Measurements from ENCODE around the gene ARNT2. TPM values are rescaled to one million over a fixed set of nuclear protein-coding genes. Genes with fewer than 3 reads are reported as not detected.

ARNT2 gene
- total RNA-seq, 1 donor from 2014 or later, result 2.1 TPM

DNA sequence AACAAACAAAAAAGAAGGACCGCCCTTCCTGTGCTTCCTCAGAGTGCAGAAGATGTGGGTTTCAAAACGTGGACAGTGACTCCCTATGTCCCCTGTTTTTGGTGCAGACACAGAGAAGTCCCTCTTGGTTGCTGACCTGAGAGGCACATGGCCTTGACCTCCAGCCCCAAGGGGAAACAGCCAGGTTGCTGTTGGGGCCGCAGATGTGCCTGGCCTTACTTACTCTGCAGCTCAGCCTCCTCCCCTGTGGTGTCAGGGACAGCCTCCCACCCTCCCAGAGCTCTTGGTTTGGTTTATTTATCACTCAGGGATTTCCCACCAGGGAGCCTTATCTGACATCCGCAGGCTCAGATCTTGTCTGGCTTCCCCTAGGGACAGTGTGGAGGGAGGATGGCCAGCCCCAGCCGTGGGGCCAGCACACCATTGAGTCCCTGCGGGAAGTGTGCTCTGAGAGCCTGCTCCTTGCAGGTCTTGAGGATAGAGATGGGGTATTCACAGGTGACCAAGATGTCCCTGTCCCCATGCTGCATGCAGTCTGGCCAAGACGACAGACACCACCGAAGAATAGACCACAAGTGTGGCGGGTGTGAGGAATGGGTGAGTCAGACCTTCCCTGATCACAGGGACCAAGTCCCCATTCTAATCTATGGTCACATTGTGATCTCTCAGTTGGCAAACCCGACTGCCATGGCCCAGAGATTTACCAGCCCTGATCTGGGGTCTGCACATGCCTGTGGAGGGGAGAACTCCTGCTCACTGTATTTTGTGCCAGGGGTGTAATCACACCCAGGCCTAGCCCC, 156.6 kb downstream of the ARNT2 start:
- no peak overlapping the region for H3K4me3 ChIP-seq (ENCODE audit: low read length in 3 of 3)
- H3K9ac ChIP-seq (ENCODE audit: low read depth in 1 of 3, low read length in 3 of 3), result no peak overlapping the region
- H3K4me1 ChIP-seq (ENCODE audit: control insufficient read depth in 3 of 3, insufficient read depth in 3 of 3, low read length in 3 of 3), result no peaks in the 10 kb centered on the region
- peaks cover 0 to 2% (median 0%) of the 10 kb centered on the region in 3 donors for H3K36me3 ChIP-seq (ENCODE audit: control insufficient read depth in 3 of 3, insufficient read depth in 3 of 3, low read length in 3 of 3)
- H3K27ac ChIP-seq (ENCODE audit: low read depth, low read length), result no peak overlapping the region
- H3K27me3 ChIP-seq (ENCODE audit: control insufficient read depth in 3 of 3, insufficient read depth in 3 of 3, low read length in 3 of 3), result no peaks in the 10 kb centered on the region
- no peaks in the 10 kb centered on the region for H3K9me3 ChIP-seq (ENCODE audit: control insufficient read depth in 3 of 3, low read length in 3 of 3)

DNA sequence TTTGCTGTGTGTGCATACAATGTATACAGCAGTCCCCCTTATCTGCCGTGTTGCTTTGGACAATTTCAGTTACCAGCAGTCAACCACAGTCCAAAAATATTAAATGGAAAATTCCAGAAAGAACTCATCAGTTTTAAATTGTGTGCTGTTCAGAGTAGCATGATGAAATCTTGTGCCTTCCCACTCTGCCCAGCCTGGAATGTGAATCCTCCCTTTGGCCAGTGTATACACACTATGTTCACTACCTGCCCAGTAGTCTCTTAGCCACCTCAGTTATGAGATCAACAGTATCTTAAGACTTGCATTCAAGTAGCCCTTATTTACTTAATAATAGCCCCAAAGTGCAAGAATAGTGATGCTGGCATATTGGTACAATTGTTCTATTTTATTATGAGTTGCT, 157.3 kb downstream of the ARNT2 start:
- no peaks in the 10 kb centered on the region for H3K9me3 ChIP-seq (ENCODE audit: control insufficient read depth in 3 of 3, low read length in 3 of 3)
- no peak overlapping the region for H3K9ac ChIP-seq (ENCODE audit: low read depth in 1 of 3, low read length in 3 of 3)
- H3K27ac ChIP-seq (ENCODE audit: low read depth, low read length), result peak overlapping the region; percentile 12
- no peak overlapping the region for H3K4me3 ChIP-seq (ENCODE audit: low read length in 3 of 3)
- H3K36me3 ChIP-seq (ENCODE audit: control insufficient read depth in 3 of 3, insufficient read depth in 3 of 3, low read length in 3 of 3), result peaks cover 0 to 2% (median 0%) of the 10 kb centered on the region in 3 donors
- no peaks in the 10 kb centered on the region for H3K4me1 ChIP-seq (ENCODE audit: control insufficient read depth in 3 of 3, insufficient read depth in 3 of 3, low read length in 3 of 3)
- no peaks in the 10 kb centered on the region for H3K27me3 ChIP-seq (ENCODE audit: control insufficient read depth in 3 of 3, insufficient read depth in 3 of 3, low read length in 3 of 3)

DNA sequence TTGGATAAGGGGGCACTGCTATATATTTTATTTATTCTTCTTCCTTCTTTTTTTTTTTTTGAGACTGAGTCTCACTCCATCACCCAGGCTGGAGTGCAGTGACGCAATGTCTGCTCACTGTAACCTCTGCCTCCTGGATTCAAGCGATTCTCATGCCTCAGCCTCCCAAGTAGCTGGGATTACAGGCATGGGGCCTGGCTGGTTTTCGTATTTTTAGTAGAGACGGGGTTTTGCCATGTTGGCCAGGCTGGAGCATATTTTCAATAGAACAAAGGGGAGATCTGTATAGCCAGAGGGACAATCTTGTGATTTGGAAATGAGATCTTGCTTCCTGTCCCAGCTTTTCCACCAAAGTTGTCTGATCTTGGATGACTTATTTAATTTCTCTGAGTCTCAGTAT, 157.9 kb downstream of the ARNT2 start:
- H3K4me1 ChIP-seq (ENCODE audit: control insufficient read depth in 3 of 3, insufficient read depth in 3 of 3, low read length in 3 of 3), result no peaks in the 10 kb centered on the region
- H3K27ac ChIP-seq (ENCODE audit: low read depth, low read length), result no peak overlapping the region
- H3K36me3 ChIP-seq (ENCODE audit: control insufficient read depth in 3 of 3, insufficient read depth in 3 of 3, low read length in 3 of 3), result peaks cover 0 to 2% (median 0%) of the 10 kb centered on the region in 3 donors
- no peak overlapping the region for H3K4me3 ChIP-seq (ENCODE audit: low read length in 3 of 3)
- H3K27me3 ChIP-seq (ENCODE audit: control insufficient read depth in 3 of 3, insufficient read depth in 3 of 3, low read length in 3 of 3), result no peaks in the 10 kb centered on the region
- H3K9me3 ChIP-seq (ENCODE audit: control insufficient read depth in 3 of 3, low read length in 3 of 3), result no peaks in the 10 kb centered on the region
- H3K9ac ChIP-seq (ENCODE audit: low read depth in 1 of 3, low read length in 3 of 3), result no peak overlapping the region

DNA sequence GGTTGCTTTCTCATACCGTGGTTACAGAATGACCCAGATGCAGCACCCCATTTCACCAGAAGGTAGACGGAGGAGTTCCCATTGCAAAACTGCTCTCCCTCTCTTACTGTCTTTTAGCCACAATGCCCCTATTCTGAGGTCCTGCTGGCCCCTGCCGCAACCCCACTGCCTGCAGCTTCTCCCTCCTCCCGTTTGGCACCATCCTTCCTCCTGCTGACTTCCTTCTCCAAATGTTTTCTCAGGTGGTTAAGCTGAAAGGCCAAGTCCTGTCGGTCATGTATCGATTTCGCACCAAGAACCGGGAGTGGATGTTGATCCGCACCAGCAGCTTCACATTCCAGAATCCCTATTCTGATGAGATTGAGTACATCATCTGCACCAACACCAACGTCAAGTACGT, 158.7 kb downstream of the ARNT2 start:
- no peak overlapping the region for H3K4me3 ChIP-seq (ENCODE audit: low read length in 3 of 3)
- H3K9ac ChIP-seq (ENCODE audit: low read depth in 1 of 3, low read length in 3 of 3), result no peak overlapping the region
- H3K9me3 ChIP-seq (ENCODE audit: control insufficient read depth in 3 of 3, low read length in 3 of 3), result no peaks in the 10 kb centered on the region
- H3K36me3 ChIP-seq (ENCODE audit: control insufficient read depth in 3 of 3, insufficient read depth in 3 of 3, low read length in 3 of 3), result peaks cover 0 to 3% (median 0%) of the 10 kb centered on the region in 3 donors
- no peak overlapping the region for H3K27ac ChIP-seq (ENCODE audit: low read depth, low read length)
- no peaks in the 10 kb centered on the region for H3K4me1 ChIP-seq (ENCODE audit: control insufficient read depth in 3 of 3, insufficient read depth in 3 of 3, low read length in 3 of 3)
- H3K27me3 ChIP-seq (ENCODE audit: control insufficient read depth in 3 of 3, insufficient read depth in 3 of 3, low read length in 3 of 3), result no peaks in the 10 kb centered on the region

DNA sequence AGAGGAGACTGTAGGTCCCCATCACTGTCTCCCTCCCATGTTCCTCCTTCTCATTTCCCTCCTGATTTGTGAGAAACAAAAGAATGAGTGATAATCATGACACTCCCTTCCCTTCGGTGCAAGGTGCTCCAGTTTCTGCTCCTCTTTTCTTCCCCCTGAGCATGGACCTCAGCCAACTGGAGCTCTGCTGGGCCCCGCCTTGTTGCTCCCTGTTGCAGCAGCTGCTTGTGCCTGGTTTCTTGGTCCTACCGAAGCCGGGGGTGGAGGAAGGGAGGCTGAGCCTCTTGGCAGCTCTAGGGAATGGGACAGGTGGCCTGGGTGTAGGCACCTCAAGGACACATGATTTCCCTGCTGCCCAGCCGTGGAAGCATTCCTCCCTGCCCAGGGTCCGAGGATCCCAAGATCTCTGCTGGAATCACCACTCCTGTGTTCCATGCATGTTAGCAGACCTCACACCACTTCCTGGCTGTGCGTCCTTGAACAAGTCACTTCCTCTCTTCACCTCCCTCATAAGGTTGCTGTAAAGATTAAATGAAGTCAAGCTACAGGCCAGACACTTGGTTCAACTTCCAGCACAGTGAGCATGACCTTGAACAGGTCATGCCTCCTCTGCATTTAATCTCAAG, 159.3 kb downstream of the ARNT2 start:
- no peak overlapping the region for H3K27ac ChIP-seq (ENCODE audit: low read depth, low read length)
- H3K4me3 ChIP-seq (ENCODE audit: low read length in 3 of 3), result no peak overlapping the region
- no peaks in the 10 kb centered on the region for H3K4me1 ChIP-seq (ENCODE audit: control insufficient read depth in 3 of 3, insufficient read depth in 3 of 3, low read length in 3 of 3)
- no peaks in the 10 kb centered on the region for H3K9me3 ChIP-seq (ENCODE audit: control insufficient read depth in 3 of 3, low read length in 3 of 3)
- peaks cover 0 to 3% (median 0%) of the 10 kb centered on the region in 3 donors for H3K36me3 ChIP-seq (ENCODE audit: control insufficient read depth in 3 of 3, insufficient read depth in 3 of 3, low read length in 3 of 3)
- H3K9ac ChIP-seq (ENCODE audit: low read depth in 1 of 3, low read length in 3 of 3), result no peak overlapping the region
- no peaks in the 10 kb centered on the region for H3K27me3 ChIP-seq (ENCODE audit: control insufficient read depth in 3 of 3, insufficient read depth in 3 of 3, low read length in 3 of 3)

DNA sequence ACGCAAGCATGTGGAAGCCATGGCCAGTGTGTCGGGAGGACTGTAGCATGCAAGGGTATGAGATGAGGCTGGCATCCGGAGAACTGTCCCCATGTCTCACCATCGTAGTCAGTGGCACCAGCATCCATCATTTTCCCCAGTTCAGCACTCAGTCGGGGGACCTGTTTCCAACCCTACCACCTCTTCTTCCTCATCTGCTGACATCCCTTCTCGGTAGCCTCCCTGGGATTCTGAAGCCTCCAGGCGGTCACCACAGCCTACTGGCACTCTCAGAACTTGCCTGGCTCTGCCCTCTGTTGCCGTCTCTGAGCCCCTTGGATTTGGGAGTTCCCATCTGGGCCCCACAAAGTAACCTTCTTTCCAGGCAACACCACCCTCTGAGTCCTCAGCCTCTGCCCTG, 159.9 kb downstream of the ARNT2 start:
- H3K27ac ChIP-seq (ENCODE audit: low read depth, low read length), result no peak overlapping the region
- no peaks in the 10 kb centered on the region for H3K9me3 ChIP-seq (ENCODE audit: control insufficient read depth in 3 of 3, low read length in 3 of 3)
- no peak overlapping the region for H3K4me3 ChIP-seq (ENCODE audit: low read length in 3 of 3)
- H3K27me3 ChIP-seq (ENCODE audit: control insufficient read depth in 3 of 3, insufficient read depth in 3 of 3, low read length in 3 of 3), result no peaks in the 10 kb centered on the region
- H3K4me1 ChIP-seq (ENCODE audit: control insufficient read depth in 3 of 3, insufficient read depth in 3 of 3, low read length in 3 of 3), result no peaks in the 10 kb centered on the region
- H3K9ac ChIP-seq (ENCODE audit: low read depth in 1 of 3, low read length in 3 of 3), result no peak overlapping the region
- H3K36me3 ChIP-seq (ENCODE audit: control insufficient read depth in 3 of 3, insufficient read depth in 3 of 3, low read length in 3 of 3), result peaks cover 0 to 3% (median 0%) of the 10 kb centered on the region in 3 donors

DNA sequence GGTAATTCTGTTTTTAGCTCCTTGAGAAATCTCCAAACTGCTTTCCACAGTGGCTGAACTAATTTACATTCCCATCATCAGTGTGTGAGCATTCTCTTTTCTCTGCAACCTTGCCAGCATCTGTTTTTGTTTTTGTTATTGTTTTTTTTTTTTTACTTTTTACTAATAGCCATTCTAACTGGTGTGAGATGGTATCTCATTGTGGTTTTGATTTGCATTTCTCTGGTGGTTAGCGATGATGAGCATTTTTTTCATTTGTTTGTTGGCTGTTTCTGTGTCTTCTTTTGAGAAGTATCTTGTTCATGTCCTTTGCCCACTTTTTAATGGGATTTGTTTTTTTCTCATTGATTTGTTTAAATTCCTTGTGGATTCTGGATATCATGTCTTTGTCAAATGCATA, 161.2 kb downstream of the ARNT2 start:
- peaks cover 0 to 3% (median 0%) of the 10 kb centered on the region in 3 donors for H3K36me3 ChIP-seq (ENCODE audit: control insufficient read depth in 3 of 3, insufficient read depth in 3 of 3, low read length in 3 of 3)

DNA sequence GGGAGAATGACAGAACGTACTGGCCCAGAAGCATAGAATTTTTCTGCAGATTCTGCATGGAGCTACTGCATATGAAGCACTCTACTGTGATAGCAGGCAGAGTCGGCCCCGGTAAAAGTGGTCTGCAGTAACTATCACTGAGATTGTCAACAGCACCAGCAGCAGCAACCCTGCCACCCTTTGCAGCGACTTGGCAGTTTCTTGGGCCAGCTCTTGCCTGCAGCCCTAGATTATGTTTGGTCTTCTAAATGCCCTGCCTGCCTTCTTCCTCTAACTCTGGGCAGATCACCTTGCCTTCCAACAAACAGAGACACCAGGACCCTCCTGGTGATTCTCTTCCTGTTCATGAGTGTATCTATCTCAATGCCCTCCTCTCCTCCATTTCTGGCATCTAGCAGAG, 161.8 kb downstream of the ARNT2 start:
- H3K27ac ChIP-seq (ENCODE audit: low read depth, low read length), result no peak overlapping the region

More for the DNA sequence above, 161.2 kb downstream of the ARNT2 start:
- Histone ChIP-seq H3K9me3 (ENCODE audit: control insufficient read depth in 3 of 3, low read length in 3 of 3) (no peaks in the 10 kb centered on the region), H3K9ac (ENCODE audit: low read depth in 1 of 3, low read length in 3 of 3) (no peak overlapping the region), H3K27me3 (ENCODE audit: control insufficient read depth in 3 of 3, insufficient read depth in 3 of 3, low read length in 3 of 3) (no peaks in the 10 kb centered on the region), H3K4me1 (ENCODE audit: control insufficient read depth in 3 of 3, insufficient read depth in 3 of 3, low read length in 3 of 3) (no peaks in the 10 kb centered on the region), H3K4me3 (ENCODE audit: low read length in 3 of 3) (no peak overlapping the region), H3K27ac (ENCODE audit: low read depth, low read length) (no peak overlapping the region)

DNA sequence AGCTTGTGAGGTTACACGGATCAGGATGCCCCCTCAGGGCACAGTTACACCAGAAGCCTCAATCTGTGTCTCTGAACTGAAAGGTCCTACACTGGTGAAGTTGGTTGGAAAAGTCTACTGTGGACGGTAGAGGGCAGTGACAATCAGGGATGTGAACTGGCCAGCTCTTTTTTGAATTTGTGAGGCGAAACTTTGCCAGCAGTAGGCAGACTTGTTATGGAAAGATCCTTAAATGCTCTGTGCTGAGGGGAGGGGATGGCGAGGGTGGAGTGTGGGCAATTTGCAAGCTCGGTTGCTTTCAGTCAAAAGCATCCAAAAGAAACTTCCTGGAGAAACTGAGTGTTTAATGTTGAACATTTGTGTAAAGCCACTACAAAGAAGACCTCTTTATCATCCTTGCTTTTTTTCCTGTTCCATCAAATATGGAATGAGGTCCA, 163.6 kb downstream of the ARNT2 start:
- Histone ChIP-seq H3K9ac (ENCODE audit: low read depth in 1 of 3, low read length in 3 of 3) (no peak overlapping the region), H3K36me3 (ENCODE audit: control insufficient read depth in 3 of 3, insufficient read depth in 3 of 3, low read length in 3 of 3) (peaks cover 0 to 3% (median 0%) of the 10 kb centered on the region in 3 donors), H3K27ac (ENCODE audit: low read depth, low read length) (no peak overlapping the region), H3K27me3 (ENCODE audit: control insufficient read depth in 3 of 3, insufficient read depth in 3 of 3, low read length in 3 of 3) (no peaks in the 10 kb centered on the region), H3K4me3 (ENCODE audit: low read length in 3 of 3) (no peak overlapping the region), H3K9me3 (ENCODE audit: control insufficient read depth in 3 of 3, low read length in 3 of 3) (no peaks in the 10 kb centered on the region), H3K4me1 (ENCODE audit: control insufficient read depth in 3 of 3, insufficient read depth in 3 of 3, low read length in 3 of 3) (no peaks in the 10 kb centered on the region)

More for the DNA sequence above, 161.8 kb downstream of the ARNT2 start:
- H3K4me1 ChIP-seq (ENCODE audit: control insufficient read depth in 3 of 3, insufficient read depth in 3 of 3, low read length in 3 of 3), result no peaks in the 10 kb centered on the region
- H3K36me3 ChIP-seq (ENCODE audit: control insufficient read depth in 3 of 3, insufficient read depth in 3 of 3, low read length in 3 of 3), result peaks cover 0 to 3% (median 0%) of the 10 kb centered on the region in 3 donors
- no peak overlapping the region for H3K4me3 ChIP-seq (ENCODE audit: low read length in 3 of 3)
- no peak overlapping the region for H3K9ac ChIP-seq (ENCODE audit: low read depth in 1 of 3, low read length in 3 of 3)
- H3K27me3 ChIP-seq (ENCODE audit: control insufficient read depth in 3 of 3, insufficient read depth in 3 of 3, low read length in 3 of 3), result no peaks in the 10 kb centered on the region
- no peaks in the 10 kb centered on the region for H3K9me3 ChIP-seq (ENCODE audit: control insufficient read depth in 3 of 3, low read length in 3 of 3)

DNA sequence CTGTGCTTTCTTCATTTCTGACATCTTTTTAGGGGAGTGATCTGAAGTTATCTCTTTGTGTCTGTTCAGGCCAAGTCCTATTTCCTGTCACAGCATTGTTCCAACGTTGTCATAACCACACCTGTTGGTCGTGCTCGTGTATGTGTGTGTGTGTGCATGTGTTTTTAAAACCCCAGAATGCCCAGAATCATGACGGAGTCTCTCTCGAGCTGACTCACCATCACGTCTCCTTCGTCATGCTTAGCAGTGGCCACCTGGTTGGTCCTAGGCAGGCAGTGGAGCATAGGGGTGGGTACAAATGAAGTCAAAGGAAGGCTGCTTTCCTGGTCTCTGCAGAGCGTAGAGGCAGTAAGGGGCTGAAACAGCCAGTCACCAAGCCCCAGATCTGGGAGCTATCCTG, 164.1 kb downstream of the ARNT2 start:
- no peak overlapping the region for H3K9ac ChIP-seq (ENCODE audit: low read depth in 1 of 3, low read length in 3 of 3)
- peaks cover 0 to 3% (median 0%) of the 10 kb centered on the region in 3 donors for H3K36me3 ChIP-seq (ENCODE audit: control insufficient read depth in 3 of 3, insufficient read depth in 3 of 3, low read length in 3 of 3)

More for the DNA sequence above, 164.1 kb downstream of the ARNT2 start:
- Histone ChIP-seq H3K4me1 (ENCODE audit: control insufficient read depth in 3 of 3, insufficient read depth in 3 of 3, low read length in 3 of 3) (no peaks in the 10 kb centered on the region), H3K27ac (ENCODE audit: low read depth, low read length) (no peak overlapping the region), H3K4me3 (ENCODE audit: low read length in 3 of 3) (no peak overlapping the region), H3K9me3 (ENCODE audit: control insufficient read depth in 3 of 3, low read length in 3 of 3) (no peaks in the 10 kb centered on the region), H3K27me3 (ENCODE audit: control insufficient read depth in 3 of 3, insufficient read depth in 3 of 3, low read length in 3 of 3) (no peaks in the 10 kb centered on the region)

All from skeletal muscle tissue (tissue), 4 donors.